Aorta (tissue), 5 donors: Measurements from ENCODE around the gene ARSA. TPM values are rescaled to one million over a fixed set of nuclear protein-coding genes. Genes with fewer than 3 reads are reported as not detected.
"Not testable (repeated sequence)": the region's sequence is repeated elsewhere in the genome, so short reads cannot be mapped to it uniquely, and the experiment has no call there.

ENCODE experiments used
- ATAC-seq: fragments of 200-7000 bp; cut with Tn5 transposase; one replicate; pipeline ENCODE4 v1.9.1; 2022; ENCODE audit warnings: moderate library complexity; ENCODE audit not compliant: low FRiP score
- DNase-seq, 2 donors: peaks; one replicate each; pipeline ENCODE4 v3.0.0-alpha.2; 2020
- H3K27ac ChIP-seq, 2 donors: one replicate each; pipeline ENCODE4 v1.5.1; 2013; ENCODE audit warnings: low read length in 2 of 2, mild to moderate bottlenecking in 2 of 2, moderate library complexity in 2 of 2, control low read depth in 1 of 2, inconsistent platforms in 1 of 2, low read depth in 1 of 2
- H3K27me3 ChIP-seq, 2 donors: one replicate each; pipeline ENCODE4 v1.6.1; 2013; ENCODE audit warnings: control low read depth in 1 of 2, low read length in 1 of 2, mild to moderate bottlenecking in 1 of 2, moderate library complexity in 1 of 2; ENCODE audit not compliant: insufficient read depth in 2 of 2, control insufficient read depth in 1 of 2
- H3K36me3 ChIP-seq, 2 donors: one replicate each; pipeline ENCODE4 v1.6.1; 2013; ENCODE audit warnings: control low read depth in 1 of 2, low read length in 1 of 2, mild to moderate bottlenecking in 1 of 2; ENCODE audit not compliant: insufficient read depth in 2 of 2, control insufficient read depth in 1 of 2
- H3K4me1 ChIP-seq, 2 donors: one replicate each; pipeline ENCODE4 v1.6.1; 2013; ENCODE audit warnings: low read length in 2 of 2, control low read depth in 1 of 2, mild to moderate bottlenecking in 1 of 2, moderate library complexity in 1 of 2; ENCODE audit not compliant: insufficient read depth in 2 of 2, control insufficient read depth in 1 of 2
- H3K4me3 ChIP-seq, 2 donors: one replicate each; pipeline ENCODE4 v1.5.1; 2013; ENCODE audit warnings: low read length in 2 of 2, control low read depth in 1 of 2, mild to moderate bottlenecking in 1 of 2
- H3K9me3 ChIP-seq: one replicate; pipeline ENCODE4 v1.6.1; 2013; ENCODE audit warnings: mild to moderate bottlenecking, low read length; ENCODE audit not compliant: control insufficient read depth
- WGBS, 2 donors: extraction: QIAGEN DNeasy Blood & Tissue Kit; methylation state at CpG; one replicate each; pipeline ENCODE4 v1.1.7; 2013; 5-methylcytosine and 5-hydroxymethylcytosine counted together
- intact Hi-C, 2 donors: fragments of 100-400 bp; cut with DNase I; formaldehyde crosslinking; loops; one replicate each; pipeline versions ENCODE4 v1.14.2 to v1.15.0; 2022
- polyA plus RNA-seq, 2 donors: library from polyadenylated mRNA; stranded (reverse); fragments of 200-250 nt; gene quantifications; one replicate each; pipeline ENCODE4 v1.2.3, GENCODE V29; 2013
- total RNA-seq, 2 donors: library from RNA; stranded (reverse); fragmentation: NEBNext Ultra II Directional; extraction: Animal tissue kit (Norgen Biotek cat#: 25700); gene quantifications; one replicate each; pipeline ENCODE4 v1.2.1, GENCODE V29; 2021
- donor health status: healthy with polysubstance abuse.
- donor health status: Bipolar disorder and iron deficiency.
- donor health status: DM: no; HTN: no; CAD: no.
- donor health status: DM: no; HTN: no; CAD: no.
- donor health status: DM: yes; HTN: yes; CAD: no.

The ARSA gene
- total and polyA plus RNA-seq, 4 donors, result 15.7 to 120 (median 42.5) TPM

GRCh38 chr22:50640296-50640695 lies 12.3 kb upstream of the ARSA start:
- ATAC-seq, DNase-seq, H3K27me3 ChIP-seq, H3K27ac ChIP-seq, H3K4me1 ChIP-seq, H3K4me3 ChIP-seq, intact Hi-C loops, H3K36me3 ChIP-seq, H3K9me3 ChIP-seq: not testable (repeated sequence)
- 88 to 89% methylated on average over 12 of the region's 12 CpGs for WGBS, 2 donors

- intact Hi-C loops, result no loop called here
- no peaks in the 10 kb centered on the region for H3K4me1 ChIP-seq
- ATAC-seq (no peak), DNase-seq (peak in 1 of 2 donors; percentile 65)
- H3K9me3 ChIP-seq, result no peaks in the 10 kb centered on the region
- no peak overlapping the region for H3K4me3 ChIP-seq
- H3K36me3 ChIP-seq, result no peaks in the 10 kb centered on the region
- no peaks in the 10 kb centered on the region for H3K27me3 ChIP-seq
- no peak overlapping the region for H3K27ac ChIP-seq
- WGBS, 2 donors, result 91 to 94% methylated on average over 11 of the region's 11 CpGs
Observed at GRCh38 chr22:50635591-50635990, 7.6 kb upstream of the ARSA start.

DNA sequence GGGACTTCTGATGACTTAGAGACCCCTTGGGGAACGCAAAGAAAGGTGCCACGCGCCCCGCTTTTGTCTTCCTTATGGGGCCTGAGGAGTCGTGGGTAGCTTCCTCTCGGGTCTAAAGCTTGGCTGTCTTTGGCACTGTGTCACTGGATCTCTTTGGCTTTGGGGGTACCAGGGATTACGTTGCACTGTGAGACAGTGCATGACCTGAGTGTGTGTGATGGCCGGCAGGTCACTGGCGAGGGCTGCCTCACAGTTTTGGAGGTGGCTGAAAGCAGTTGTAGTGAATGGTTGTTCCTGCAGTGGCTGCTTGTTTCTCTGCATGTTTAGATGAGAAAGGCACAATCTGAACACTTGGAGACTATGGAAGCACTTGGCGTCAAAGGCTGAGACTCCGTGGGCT lies 5.8 kb upstream of the ARSA start:
- ATAC-seq, result no peak
- 82 to 87% methylated on average over 11 of the region's 11 CpGs for WGBS, 2 donors
- Histone ChIP-seq H3K27me3 (no peaks in the 10 kb centered on the region), H3K36me3 (no peaks in the 10 kb centered on the region), H3K4me3 (no peak overlapping the region), H3K9me3 (no peaks in the 10 kb centered on the region), H3K4me1 (no peaks in the 10 kb centered on the region), H3K27ac (no peak overlapping the region)
- DNase-seq, result peak in 1 of 2 donors; percentile 51
- intact Hi-C loops, result no loop called here

DNA sequence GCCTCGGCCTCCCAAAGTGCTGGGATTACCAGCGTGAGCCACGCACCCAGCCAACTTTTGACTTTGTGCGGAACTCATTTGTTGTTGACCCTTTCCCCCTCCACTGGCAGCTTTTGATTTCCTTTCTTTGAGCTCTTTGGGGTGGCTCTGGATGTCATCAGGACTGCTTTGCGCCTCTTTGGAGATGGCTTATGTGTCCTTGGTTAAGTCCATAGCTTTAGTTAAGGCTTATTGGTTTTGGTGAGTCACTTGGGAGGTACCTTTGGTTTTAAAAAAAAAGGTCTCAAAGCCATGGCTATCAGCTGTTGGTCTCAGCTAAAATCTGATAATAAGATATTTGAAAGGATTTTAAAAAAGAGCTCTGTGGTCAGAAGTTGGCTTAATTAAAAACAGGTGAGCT lies 5.1 kb upstream of the ARSA start:
- Histone ChIP-seq H3K4me1 (no peaks in the 10 kb centered on the region), H3K4me3 (no peak overlapping the region), H3K27me3 (no peaks in the 10 kb centered on the region), H3K36me3 (no peaks in the 10 kb centered on the region), H3K27ac (no peak overlapping the region), H3K9me3 (no peaks in the 10 kb centered on the region)
- intact Hi-C loops, result no loop called here
- ATAC-seq (no peak), DNase-seq (no peak)
- WGBS, 2 donors, result 81 to 89% methylated on average over 5 of the region's 5 CpGs

- intact Hi-C loops, result no loop called here
- ATAC-seq (no peak), DNase-seq (peak in 1 of 2 donors; percentile 27)
- no peaks in the 10 kb centered on the region for H3K4me1 ChIP-seq
- WGBS, 2 donors, result 88 to 89% methylated on average over 5 of the region's 5 CpGs
- no peaks in the 10 kb centered on the region for H3K36me3 ChIP-seq
- H3K9me3 ChIP-seq, result no peaks in the 10 kb centered on the region
- no peak overlapping the region for H3K27ac ChIP-seq
- no peaks in the 10 kb centered on the region for H3K27me3 ChIP-seq
- H3K4me3 ChIP-seq, result no peak overlapping the region
Observed at GRCh38 chr22:50630376-50630775, 2.4 kb upstream of the ARSA start.

- Histone ChIP-seq H3K27ac (no peak overlapping the region), H3K4me1 (no peaks in the 10 kb centered on the region), H3K36me3 (no peaks in the 10 kb centered on the region), H3K4me3 (peak overlapping the region; percentile 44 to 76), H3K9me3 (no peaks in the 10 kb centered on the region), H3K27me3 (no peaks in the 10 kb centered on the region)
- intact Hi-C loops, result loop anchor here in 1 of 2 donors (2.0 kb wide), 1 partner anchor 46 kb away; the partner anchor contains the start of gene CHKB
- peak in 1 of 2 donors; percentile 63 for DNase-seq
- ATAC-seq, result no peak
- WGBS, 2 donors, result 38 to 40% methylated on average over 16 of the region's 16 CpGs
Observed at GRCh38 chr22:50628543-50629134, 687 bp upstream of the ARSA start.

DNA sequence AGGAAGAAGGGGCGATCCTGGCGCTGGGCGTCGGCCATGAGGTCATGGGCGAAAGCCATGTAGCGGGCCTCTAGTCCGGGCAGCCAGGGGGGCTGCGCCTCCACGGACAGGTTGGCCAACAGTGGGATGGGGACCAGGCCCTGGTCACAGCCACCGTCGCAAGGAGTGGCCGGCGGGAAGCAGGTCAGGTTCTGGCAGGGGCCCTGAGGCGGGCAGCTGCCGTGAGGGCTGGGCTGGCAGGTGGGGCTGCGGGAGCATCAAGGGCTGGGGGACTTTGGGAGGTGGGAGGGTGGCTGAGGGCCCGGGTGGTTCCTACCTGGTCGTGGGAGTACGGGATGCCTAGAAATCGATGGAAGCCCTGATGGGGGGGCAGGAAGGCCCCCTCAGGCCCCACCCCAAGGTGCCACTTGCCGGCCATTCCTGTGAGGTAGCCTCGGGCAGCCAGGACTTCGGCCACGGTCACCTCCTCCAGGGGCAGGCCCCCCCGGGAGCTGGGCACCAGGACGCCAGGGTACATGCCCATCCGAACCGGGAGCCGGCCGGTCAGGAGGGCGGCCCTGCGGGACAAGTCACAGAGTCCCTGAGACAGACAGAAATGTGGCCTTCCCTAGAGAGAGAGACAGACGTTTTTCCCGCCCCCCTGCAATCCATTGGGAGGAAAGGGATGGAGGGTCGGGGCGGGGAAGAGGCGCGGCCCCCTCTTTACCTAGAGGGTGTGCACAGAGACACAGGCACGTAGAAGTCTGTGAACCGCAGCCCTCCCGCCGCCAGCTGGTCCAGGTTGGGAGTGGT lies 906 bp downstream of the ARSA start:
- Histone ChIP-seq H3K9me3 (no peaks in the 10 kb centered on the region), H3K36me3 (no peaks in the 10 kb centered on the region), H3K4me1 (no peaks in the 10 kb centered on the region), H3K27ac (peak overlapping the region in 1 of 2 donors; percentile 19), H3K4me3 (peak overlapping the region; percentile 76 to 82), H3K27me3 (no peaks in the 10 kb centered on the region)
- peak; percentile 19 for ATAC-seq
- WGBS, 2 donors, result 79 to 83% methylated on average over 41 to 42 of the region's 42 CpGs
- intact Hi-C loops, result no loop called here
- DNase-seq, result peak in 1 of 2 donors; percentile 79

GRCh38 chr22:50626314-50626849 lies 1.6 kb downstream of the ARSA start:
- Histone ChIP-seq H3K36me3 (no peaks in the 10 kb centered on the region), H3K27me3 (no peaks in the 10 kb centered on the region), H3K9me3 (no peaks in the 10 kb centered on the region), H3K4me1 (no peaks in the 10 kb centered on the region), H3K4me3 (no peak overlapping the region), H3K27ac (no peak overlapping the region)
- 79% methylated on average over 11 to 12 of the region's 12 CpGs for WGBS, 2 donors
- intact Hi-C loops, result no loop called here
- DNase-seq, result no peak
- ATAC-seq, result no peak
